Mesendoderm (in vitro differentiated cells): Measurements from ENCODE around the gene EDN1.

Experiments used
- DNase-seq: peaks from one replicate; pipeline ENCODE4 v3.0.0; 2013
- H2AK5ac ChIP-seq: 2 replicates; pipeline ENCODE4 v1.6.1; 2013; ENCODE audit warnings: low read length, inconsistent platforms
- H2BK120ac ChIP-seq: 2 replicates; pipeline ENCODE4 v1.6.1; 2013; ENCODE audit warnings: low read depth, mild to moderate bottlenecking, low read length, moderate library complexity, mixed read lengths
- H2BK15ac ChIP-seq: replicated peaks from 2 replicates; pipeline ENCODE4 v1.6.1; 2013; ENCODE audit warnings: low read depth, mild to moderate bottlenecking, moderate library complexity
- H2BK5ac ChIP-seq: 2 replicates; pipeline ENCODE4 v1.6.1; 2013; ENCODE audit warnings: low read length, inconsistent platforms
- H3K18ac ChIP-seq: 2 replicates; pipeline ENCODE4 v1.6.1; 2013; ENCODE audit warnings: mild to moderate bottlenecking, low read length, mixed read lengths
- H3K23ac ChIP-seq: one replicate; pipeline ENCODE4 v1.6.1; 2013; ENCODE audit warnings: low read length
- H3K27ac ChIP-seq: 2 replicates; pipeline ENCODE4 v1.5.1; 2013; ENCODE audit warnings: low read depth, mild to moderate bottlenecking, inconsistent platforms, low read length, moderate library complexity
- H3K27me3 ChIP-seq: 2 replicates; pipeline ENCODE4 v1.6.1; 2013; ENCODE audit warnings: low read length, control low read depth, mild to moderate bottlenecking, inconsistent platforms; ENCODE audit not compliant: insufficient read depth, poor library complexity
- H3K36me3 ChIP-seq: 2 replicates; pipeline ENCODE4 v1.6.1; 2013; ENCODE audit warnings: low read length, inconsistent platforms; ENCODE audit not compliant: control insufficient read depth, insufficient read depth
- H3K4ac ChIP-seq: one replicate; pipeline ENCODE4 v1.6.1; 2013; ENCODE audit warnings: low read depth, mild to moderate bottlenecking, low read length, moderate library complexity
- H3K4me1 ChIP-seq: 2 replicates; pipeline ENCODE4 v1.6.1; 2013; ENCODE audit warnings: low read depth, low read length, inconsistent platforms; ENCODE audit not compliant: control insufficient read depth
- H3K4me2 ChIP-seq: 2 replicates; pipeline ENCODE4 v1.6.1; 2013; ENCODE audit warnings: low read length
- H3K4me3 ChIP-seq: 2 replicates; pipeline ENCODE4 v1.5.1; 2013; ENCODE audit warnings: mild to moderate bottlenecking, low read length
- H3K56ac ChIP-seq: one replicate; pipeline ENCODE4 v1.6.1; 2013; ENCODE audit warnings: low read length
- H3K79me1 ChIP-seq: 2 replicates; pipeline ENCODE4 v1.6.1; 2013; ENCODE audit warnings: low read length, inconsistent platforms
- H3K79me2 ChIP-seq: 2 replicates; pipeline ENCODE4 v1.6.1; 2013; ENCODE audit warnings: mild to moderate bottlenecking, low read length; ENCODE audit not compliant: control insufficient read depth, insufficient read depth
- H3K9ac ChIP-seq: 2 replicates; pipeline ENCODE4 v1.6.1; 2013; ENCODE audit warnings: low read length, inconsistent platforms
- H4K5ac ChIP-seq: one replicate; pipeline ENCODE4 v1.6.1; 2013; ENCODE audit warnings: low read length
- H4K8ac ChIP-seq: one replicate; pipeline ENCODE4 v1.6.1; 2013; ENCODE audit warnings: low read depth, mild to moderate bottlenecking, control low read depth, low read length, moderate library complexity
- WGBS: extraction: QIAGEN DNeasy Blood & Tissue Kit; methylation state at CpG from one replicate; pipeline ENCODE4 v1.1.7; 2013; ENCODE audit warnings: low lambda C conversion rate, missing lambda C conversion rate; ENCODE audit not compliant: insufficient coverage; ENCODE audit errors: extremely low coverage; 5-methylcytosine and 5-hydroxymethylcytosine counted together

EDN1 gene

DNA sequence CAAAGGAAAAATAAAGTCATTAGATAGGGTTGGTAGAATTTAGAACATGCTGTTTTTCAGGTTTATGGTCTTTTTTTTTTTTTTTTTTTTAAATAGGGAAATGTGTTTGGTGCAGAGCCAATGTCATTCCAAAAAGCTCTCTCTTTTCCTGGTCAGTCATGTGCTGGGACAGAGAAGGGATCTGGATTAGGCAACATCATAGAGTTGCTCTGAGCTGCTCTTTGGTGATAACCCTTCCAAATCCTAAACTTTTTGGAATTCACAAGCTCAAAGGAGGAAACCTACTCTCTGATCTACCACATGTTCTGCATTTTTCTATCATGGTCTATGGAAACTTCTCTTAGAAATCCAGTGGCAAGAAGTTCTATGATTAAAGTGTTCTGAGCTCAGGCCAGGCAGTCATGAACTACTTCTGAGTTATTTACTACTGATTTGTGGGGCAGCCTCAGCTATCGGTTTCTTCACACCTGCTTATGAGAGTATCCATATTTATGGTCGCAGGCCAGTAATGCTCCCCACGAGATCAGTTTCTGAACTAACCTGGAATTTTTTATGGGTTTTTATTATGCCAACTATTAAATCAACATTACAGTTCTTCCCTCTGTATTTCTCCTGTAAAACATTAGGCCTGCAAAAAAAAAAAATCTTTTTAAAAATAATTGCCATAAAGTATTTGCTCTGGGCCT, 4.8 kb downstream of the EDN1 start:
- Histone ChIP-seq H3K79me1 (no peaks in the 10 kb centered on the region), H3K4ac (no peak overlapping the region), H3K27me3 (no peaks in the 10 kb centered on the region), H2BK15ac (no peak overlapping the region), H3K27ac (no peak overlapping the region), H3K4me3 (no peak overlapping the region), H3K79me2 (no peaks in the 10 kb centered on the region), H2BK120ac (no peak overlapping the region), H3K18ac (no peak overlapping the region), H3K9ac (no peak overlapping the region), H4K5ac (no peak overlapping the region), H3K4me1 (peaks cover 2% of the 10 kb centered on the region), H3K4me2 (no peak overlapping the region), H3K36me3 (no peaks in the 10 kb centered on the region), H2AK5ac (no peak overlapping the region), H4K8ac (no peak overlapping the region), H2BK5ac (no peak overlapping the region), H3K56ac (no peak overlapping the region), H3K23ac (no peak overlapping the region)
- no CpG with 5 or more reads among the region's 3 CpGs for WGBS
- DNase-seq = no peak

DNA sequence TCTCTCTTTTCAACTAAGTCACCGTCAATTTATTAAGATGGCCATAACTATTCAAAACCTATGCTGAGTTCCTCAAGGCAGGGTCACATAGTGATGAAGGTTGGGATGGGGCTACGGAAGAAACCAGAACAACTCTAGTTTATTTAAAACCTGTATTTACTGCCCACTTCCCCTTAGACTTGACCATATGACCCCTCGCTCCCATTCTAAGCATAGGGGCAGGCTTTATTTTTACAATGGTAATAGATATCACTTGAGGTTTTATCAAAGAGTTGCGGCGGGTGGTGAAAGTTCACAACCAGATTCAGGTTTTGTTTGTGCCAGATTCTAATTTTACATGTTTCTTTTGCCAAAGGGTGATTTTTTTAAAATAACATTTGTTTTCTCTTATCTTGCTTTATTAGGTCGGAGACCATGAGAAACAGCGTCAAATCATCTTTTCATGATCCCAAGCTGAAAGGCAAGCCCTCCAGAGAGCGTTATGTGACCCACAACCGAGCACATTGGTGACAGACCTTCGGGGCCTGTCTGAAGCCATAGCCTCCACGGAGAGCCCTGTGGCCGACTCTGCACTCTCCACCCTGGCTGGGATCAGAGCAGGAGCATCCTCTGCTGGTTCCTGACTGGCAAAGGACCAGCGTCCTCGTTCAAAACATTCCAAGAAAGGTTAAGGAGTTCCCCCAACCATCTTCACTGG, 5.5 kb downstream of the EDN1 start:
- Histone ChIP-seq H3K27ac (no peak overlapping the region), H3K9ac (no peak overlapping the region), H2BK15ac (no peak overlapping the region), H2AK5ac (no peak overlapping the region), H3K18ac (no peak overlapping the region), H4K5ac (no peak overlapping the region), H3K4me2 (no peak overlapping the region), H3K4me1 (peaks cover 2% of the 10 kb centered on the region), H2BK120ac (no peak overlapping the region), H3K36me3 (no peaks in the 10 kb centered on the region), H3K4ac (no peak overlapping the region), H3K79me1 (no peaks in the 10 kb centered on the region), H2BK5ac (no peak overlapping the region), H3K4me3 (no peak overlapping the region), H4K8ac (no peak overlapping the region), H3K79me2 (no peaks in the 10 kb centered on the region), H3K56ac (no peak overlapping the region), H3K27me3 (no peaks in the 10 kb centered on the region), H3K23ac (no peak overlapping the region)
- no CpG with 5 or more reads among the region's 14 CpGs for WGBS
- DNase-seq = no peak

DNA sequence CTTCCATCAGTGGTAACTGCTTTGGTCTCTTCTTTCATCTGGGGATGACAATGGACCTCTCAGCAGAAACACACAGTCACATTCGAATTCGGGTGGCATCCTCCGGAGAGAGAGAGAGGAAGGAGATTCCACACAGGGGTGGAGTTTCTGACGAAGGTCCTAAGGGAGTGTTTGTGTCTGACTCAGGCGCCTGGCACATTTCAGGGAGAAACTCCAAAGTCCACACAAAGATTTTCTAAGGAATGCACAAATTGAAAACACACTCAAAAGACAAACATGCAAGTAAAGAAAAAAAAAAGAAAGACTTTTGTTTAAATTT, 6.1 kb downstream of the EDN1 start:
- Histone ChIP-seq H3K79me1 (no peaks in the 10 kb centered on the region), H2AK5ac (no peak overlapping the region), H2BK5ac (no peak overlapping the region), H4K5ac (no peak overlapping the region), H3K4ac (no peak overlapping the region), H3K27me3 (no peaks in the 10 kb centered on the region), H3K36me3 (no peaks in the 10 kb centered on the region), H2BK15ac (no peak overlapping the region), H3K4me2 (no peak overlapping the region), H4K8ac (no peak overlapping the region), H3K79me2 (no peaks in the 10 kb centered on the region), H3K4me3 (no peak overlapping the region), H3K27ac (no peak overlapping the region), H3K56ac (no peak overlapping the region), H3K18ac (no peak overlapping the region), H2BK120ac (no peak overlapping the region), H3K4me1 (peaks cover 2% of the 10 kb centered on the region), H3K9ac (no peak overlapping the region), H3K23ac (no peak overlapping the region)
- peak; percentile 29 for DNase-seq
- WGBS = no CpG with 5 or more reads among the region's 5 CpGs

DNA sequence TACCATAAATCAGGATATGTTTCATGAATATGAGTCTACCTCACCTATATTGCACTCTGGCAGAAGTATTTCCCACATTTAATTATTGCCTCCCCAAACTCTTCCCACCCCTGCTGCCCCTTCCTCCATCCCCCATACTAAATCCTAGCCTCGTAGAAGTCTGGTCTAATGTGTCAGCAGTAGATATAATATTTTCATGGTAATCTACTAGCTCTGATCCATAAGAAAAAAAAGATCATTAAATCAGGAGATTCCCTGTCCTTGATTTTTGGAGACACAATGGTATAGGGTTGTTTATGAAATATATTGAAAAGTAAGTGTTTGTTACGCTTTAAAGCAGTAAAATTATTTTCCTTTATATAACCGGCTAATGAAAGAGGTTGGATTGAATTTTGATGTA, 6.4 kb downstream of the EDN1 start:
- Histone ChIP-seq H3K4me1 (peaks cover 2% of the 10 kb centered on the region), H3K79me1 (no peaks in the 10 kb centered on the region), H3K23ac (no peak overlapping the region), H3K9ac (no peak overlapping the region), H3K27ac (no peak overlapping the region), H3K4ac (no peak overlapping the region), H3K79me2 (no peaks in the 10 kb centered on the region), H3K4me2 (no peak overlapping the region), H2BK5ac (no peak overlapping the region), H3K56ac (no peak overlapping the region), H3K27me3 (no peaks in the 10 kb centered on the region), H3K4me3 (no peak overlapping the region), H2BK15ac (no peak overlapping the region), H4K5ac (no peak overlapping the region), H3K18ac (no peak overlapping the region), H2AK5ac (no peak overlapping the region), H3K36me3 (no peaks in the 10 kb centered on the region), H2BK120ac (no peak overlapping the region), H4K8ac (no peak overlapping the region)
- DNase-seq = no peak
- 100% methylated on average over 2 of the region's 3 CpGs for WGBS

- Histone ChIP-seq H4K8ac (no peak overlapping the region), H3K18ac (no peak overlapping the region), H3K4me1 (no peaks in the 10 kb centered on the region), H3K23ac (no peak overlapping the region), H2BK15ac (no peak overlapping the region), H3K79me2 (no peaks in the 10 kb centered on the region), H3K4ac (no peak overlapping the region), H2BK5ac (no peak overlapping the region), H2AK5ac (no peak overlapping the region), H3K4me3 (no peak overlapping the region), H3K4me2 (no peak overlapping the region), H4K5ac (no peak overlapping the region), H2BK120ac (no peak overlapping the region), H3K79me1 (no peaks in the 10 kb centered on the region), H3K56ac (no peak overlapping the region), H3K27ac (no peak overlapping the region), H3K36me3 (no peaks in the 10 kb centered on the region), H3K27me3 (no peaks in the 10 kb centered on the region), H3K9ac (no peak overlapping the region)
- peak; percentile 52 for DNase-seq
- no CpG with 5 or more reads among the region's 3 CpGs for whole genome bisulfite sequencing
Measured at GRCh38 chr6:12297363-12298016, 7.3 kb downstream of the EDN1 start.
